HG03520 (cell line): ENCODE results near the gene NMT1.

Experiments
- ATAC-seq: cut with Tn5 transposase; IDR thresholded peaks from one replicate; pipeline ENCODE4 v1.9.1; 2021; ENCODE audit warnings: mild to moderate bottlenecking, moderate library complexity; ENCODE audit not compliant: unreplicated experiment

Gene NMT1

DNA sequence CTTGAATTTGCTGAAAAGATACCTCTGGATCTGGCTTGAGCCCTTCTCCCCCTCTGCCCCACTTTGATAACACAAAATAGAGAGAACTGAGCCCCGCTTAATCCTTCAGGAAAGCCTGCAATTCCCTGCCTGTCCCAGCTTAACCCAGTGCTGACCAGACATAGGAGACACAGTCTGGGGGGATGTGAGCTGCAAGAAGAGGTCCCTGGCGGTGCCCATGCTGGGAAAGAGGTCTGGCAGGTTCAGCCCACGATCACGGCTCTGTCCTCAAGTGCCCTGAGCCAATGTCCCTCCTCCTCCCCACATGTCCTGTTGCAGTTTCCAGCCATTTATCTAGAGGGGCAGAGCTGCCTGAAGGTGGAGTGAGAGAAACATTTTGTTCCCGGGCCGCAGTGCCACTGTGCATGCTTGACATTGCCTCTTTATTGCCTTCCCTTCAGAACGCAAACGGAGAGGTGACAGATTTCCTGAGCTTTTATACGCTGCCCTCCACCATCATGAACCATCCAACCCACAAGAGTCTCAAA lies 42.2 kb downstream of the NMT1 start:
- no peak for ATAC-seq

- ATAC-seq, result no peak
Observed at GRCh38 chr17:45104029-45104428, 42.9 kb downstream of the NMT1 start.

- ATAC-seq, result no peak
Observed at GRCh38 chr17:45104497-45104896, 43.4 kb downstream of the NMT1 start.

GRCh38 chr17:45104907-45105624 lies 43.9 kb downstream of the NMT1 start:
- ATAC-seq, result no peak

DNA sequence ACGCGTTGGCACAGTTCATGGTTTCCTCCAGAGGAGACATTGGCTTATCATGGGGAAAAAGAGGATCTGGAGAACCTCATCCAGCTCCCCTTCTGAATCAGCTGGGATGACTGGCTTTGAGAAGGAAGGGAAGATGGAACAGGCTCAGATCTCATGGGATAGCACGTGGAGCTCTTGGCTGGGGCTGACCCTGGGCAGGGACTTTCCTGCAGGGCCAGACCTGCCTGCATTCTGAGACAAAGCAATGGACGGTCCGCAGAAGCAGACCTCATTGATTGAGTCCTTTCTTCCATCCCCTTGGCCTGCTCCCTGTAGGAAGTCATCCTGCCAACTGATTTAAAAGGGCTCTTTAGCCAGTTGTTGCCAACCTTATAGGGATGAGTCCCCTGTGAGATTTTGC lies 45.0 kb downstream of the NMT1 start:
- ATAC-seq, result no peak

DNA sequence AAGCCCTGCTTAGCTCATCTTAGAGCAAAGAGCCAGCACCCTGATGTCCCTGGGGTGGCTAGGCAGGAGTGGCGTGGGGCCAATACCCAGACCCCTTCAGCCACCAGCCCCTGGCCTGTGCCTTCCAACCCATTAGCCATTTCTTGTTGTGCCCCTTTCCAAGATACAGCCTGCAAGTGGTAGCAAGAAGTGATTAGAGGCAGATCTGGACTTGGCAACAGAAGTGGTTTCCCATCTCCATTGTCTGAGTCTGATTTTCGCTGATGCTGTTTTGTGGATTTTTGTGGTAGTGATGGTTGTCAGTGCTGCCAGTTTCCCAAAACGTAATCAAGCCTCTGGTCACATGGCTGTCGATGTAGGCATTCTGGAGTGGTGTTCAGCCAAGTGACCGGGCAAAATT lies 45.5 kb downstream of the NMT1 start:
- no peak for ATAC-seq

- no peak for ATAC-seq
Observed at GRCh38 chr17:45107293-45108010, 46.3 kb downstream of the NMT1 start.

GRCh38 chr17:45108051-45108450 lies 46.9 kb downstream of the NMT1 start:
- ATAC-seq, result no peak

- ATAC-seq, result no peak
Observed at GRCh38 chr17:45108595-45109521, 47.7 kb downstream of the NMT1 start.

GRCh38 chr17:45110676-45111611 lies 49.8 kb downstream of the NMT1 start:
- ATAC-seq, result no peak

- ATAC-seq, result no peak
Observed at GRCh38 chr17:45111850-45112249, 50.7 kb downstream of the NMT1 start.

- ATAC-seq, result no peak
Observed at GRCh38 chr17:45112559-45113423, 51.7 kb downstream of the NMT1 start.

DNA sequence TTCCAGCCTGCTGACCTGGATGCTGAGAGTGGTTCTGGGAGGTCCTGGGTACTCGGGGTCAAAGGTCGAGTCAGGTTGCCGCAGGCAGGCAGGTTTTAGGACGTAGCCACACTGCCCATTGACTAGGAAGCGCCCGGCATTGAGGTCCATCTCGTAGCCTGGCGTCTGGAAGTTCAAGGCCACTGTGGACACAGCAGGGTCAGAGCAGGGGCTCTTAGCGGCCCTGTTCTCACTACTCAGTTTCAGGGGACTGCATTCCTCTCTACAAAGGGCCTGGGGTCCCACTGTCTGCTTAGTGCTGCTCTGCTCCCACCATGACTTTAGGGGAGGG lies 52.3 kb downstream of the NMT1 start:
- ATAC-seq, result no peak

DNA sequence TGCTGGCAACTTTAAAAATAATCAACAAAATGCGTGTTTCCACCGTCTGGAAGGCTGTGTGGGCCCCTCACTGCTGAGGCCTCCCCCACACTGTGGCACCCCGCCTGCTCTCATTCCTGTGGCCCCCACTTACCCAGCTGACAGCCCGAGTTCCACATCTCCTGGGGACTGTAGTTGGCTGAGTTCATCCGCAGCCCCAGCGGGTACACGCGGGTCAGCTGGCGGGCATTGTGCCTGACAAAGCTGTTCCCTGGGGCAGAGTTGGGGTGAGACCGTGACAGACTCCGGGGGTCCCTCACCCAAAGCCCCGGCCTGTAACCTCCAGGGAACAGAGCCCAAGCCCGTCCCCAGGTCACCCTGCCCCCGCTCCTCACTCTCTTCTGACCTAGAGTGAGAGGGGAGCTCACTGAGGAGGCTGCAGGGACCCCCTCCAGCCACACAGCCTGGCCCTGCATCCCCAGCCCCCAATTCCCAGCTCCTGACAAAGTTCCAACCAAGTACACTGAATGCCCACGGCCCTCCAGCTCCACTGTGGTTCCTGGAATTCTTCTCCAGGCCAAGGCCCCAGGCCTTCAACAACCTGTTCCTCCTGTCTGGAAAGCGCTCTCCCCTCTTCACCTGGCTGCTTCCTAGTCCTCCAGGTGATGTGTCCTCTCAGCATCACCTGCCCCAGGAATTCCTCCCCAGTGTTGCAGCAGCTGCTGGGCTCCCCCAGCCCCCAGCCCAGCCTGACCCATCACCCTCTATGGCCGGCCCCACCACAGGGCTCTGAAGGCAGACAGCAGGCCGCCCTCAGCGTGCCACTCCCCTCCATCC lies 53.2 kb downstream of the NMT1 start:
- no peak for ATAC-seq

GRCh38 chr17:45115015-45115625 lies 54.0 kb downstream of the NMT1 start:
- ATAC-seq, result no peak

- no peak for ATAC-seq
Observed at GRCh38 chr17:45115871-45116270, 54.8 kb downstream of the NMT1 start.

DNA sequence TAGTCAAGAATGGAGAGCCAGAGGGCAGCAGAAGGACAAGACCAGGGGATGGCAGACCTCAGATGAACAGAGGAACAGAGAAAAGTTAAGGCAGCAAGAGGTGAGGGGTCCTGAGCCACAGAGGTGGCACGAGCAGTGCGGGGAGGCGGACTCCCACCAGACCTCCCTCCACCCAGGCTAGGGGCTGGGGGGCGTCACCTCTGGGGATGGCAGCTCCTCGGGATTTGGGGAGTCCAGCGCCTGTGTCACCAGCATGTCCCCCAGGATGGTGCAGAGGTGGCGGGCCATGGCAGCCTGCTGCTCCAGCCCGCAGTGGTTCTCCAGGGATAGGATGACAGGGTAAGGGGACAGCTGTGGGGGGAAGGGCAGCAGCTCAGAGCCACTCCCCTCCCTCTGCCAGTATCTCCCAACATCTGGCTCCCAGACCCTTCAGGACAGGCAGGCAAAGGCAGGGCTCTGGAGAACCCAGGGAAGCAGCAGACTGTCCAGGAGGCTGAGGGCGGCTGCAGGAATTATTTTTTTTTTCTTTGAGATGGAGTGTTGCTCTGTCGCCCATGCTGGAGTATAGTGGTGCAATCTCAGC lies 55.4 kb downstream of the NMT1 start:
- ATAC-seq, result no peak

DNA sequence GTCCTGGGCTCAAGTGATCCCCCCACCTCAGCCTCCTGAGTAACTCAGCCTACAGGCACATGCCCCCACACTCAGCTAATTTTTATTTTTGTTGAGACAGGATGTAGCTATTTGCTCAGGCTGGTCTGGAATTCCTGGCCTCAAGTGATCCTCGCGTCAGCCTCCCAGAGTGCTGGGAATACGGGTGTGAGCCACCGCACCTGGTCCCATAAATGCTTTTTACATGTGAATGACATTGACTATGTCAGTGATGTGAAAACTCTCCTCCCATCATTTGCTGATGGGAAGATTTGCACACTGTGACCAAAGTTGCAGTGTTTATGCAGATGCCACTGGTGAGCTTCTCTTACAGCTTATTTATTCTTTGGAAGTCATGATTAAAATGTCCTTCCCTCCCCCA lies 56.2 kb downstream of the NMT1 start:
- ATAC-seq, result no peak
